SU-DHL-6 (cell line): ENCODE results near the gene DOK6.

Experiments
- CTCF ChIP-seq: fragments of 200-600 bp; sonication (generic); IDR thresholded peaks from one replicate; pipeline ENCODE4 v1.5.1; 2017; ENCODE audit warnings: antibody characterized with exemption, mild to moderate bottlenecking, low read length, moderate library complexity; ENCODE audit not compliant: insufficient read depth, poor library complexity, severe bottlenecking
- EZH2phosphoT487 ChIP-seq: fragments of 200-600 bp; sonication (generic), shearing (Covaris generic); conservative IDR thresholded peaks from 2 replicates; pipeline ENCODE4 v1.6.1; 2018; ENCODE audit warnings: mild to moderate bottlenecking, antibody characterized with exemption, low read length, moderate library complexity, mixed read lengths

GRCh38 chr18:69715191-69715795 is 314.6 kb downstream of the DOK6 start:
- TF ChIP-seq CTCF: no peak
- TF ChIP-seq EZH2phosphoT487: no peak
